Lower leg skin (tissue), 3 donors: ENCODE data around the gene GAS7.

Experiments
- CTCF ChIP-seq, 3 donors: fragments of 450-650 bp; IDR thresholded peaks; one replicate each; pipeline ENCODE4 v1.5.1; 2016; ENCODE audit warnings: antibody characterized with exemption in 3 of 3, mild to moderate bottlenecking in 3 of 3, moderate library complexity in 2 of 3
- POLR2A ChIP-seq, 2 donors: fragments of 450-650 bp; IDR thresholded peaks; one replicate each; pipeline ENCODE4 v1.6.1; 2016 to 2017; ENCODE audit warnings: antibody characterized with exemption in 2 of 2, mild to moderate bottlenecking in 1 of 2, moderate library complexity in 1 of 2

- TF ChIP-seq POLR2A (IDR thresholded peaks at IDR 0.05) (no peak), CTCF (IDR thresholded peaks at IDR 0.05) (no peak)
Observed at GRCh38 chr17:9986754-9987382, 211.5 kb downstream of the GAS7 start.
